Measurements from ENCODE around the gene ZNF660.

DNA sequence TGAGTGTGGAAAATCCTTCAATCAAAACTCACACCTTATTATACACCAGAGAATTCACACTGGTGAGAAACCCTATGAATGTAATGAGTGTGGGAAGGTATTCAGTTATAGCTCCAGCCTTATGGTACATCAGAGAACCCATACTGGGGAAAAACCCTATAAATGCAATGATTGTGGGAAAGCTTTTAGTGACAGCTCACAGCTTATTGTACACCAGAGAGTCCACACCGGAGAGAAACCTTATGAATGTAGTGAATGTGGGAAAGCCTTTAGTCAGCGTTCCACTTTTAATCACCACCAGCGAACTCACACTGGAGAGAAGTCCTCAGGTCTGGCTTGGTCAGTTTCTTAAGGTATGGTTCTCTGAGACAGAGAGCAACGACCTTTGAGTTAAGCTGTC lies 13.7 kb upstream of the ZNF660 start:
- TF ChIP-seq POLR2A (IDR thresholded peaks at IDR 0.05) = no peak
- TF ChIP-seq, protein P1, sequence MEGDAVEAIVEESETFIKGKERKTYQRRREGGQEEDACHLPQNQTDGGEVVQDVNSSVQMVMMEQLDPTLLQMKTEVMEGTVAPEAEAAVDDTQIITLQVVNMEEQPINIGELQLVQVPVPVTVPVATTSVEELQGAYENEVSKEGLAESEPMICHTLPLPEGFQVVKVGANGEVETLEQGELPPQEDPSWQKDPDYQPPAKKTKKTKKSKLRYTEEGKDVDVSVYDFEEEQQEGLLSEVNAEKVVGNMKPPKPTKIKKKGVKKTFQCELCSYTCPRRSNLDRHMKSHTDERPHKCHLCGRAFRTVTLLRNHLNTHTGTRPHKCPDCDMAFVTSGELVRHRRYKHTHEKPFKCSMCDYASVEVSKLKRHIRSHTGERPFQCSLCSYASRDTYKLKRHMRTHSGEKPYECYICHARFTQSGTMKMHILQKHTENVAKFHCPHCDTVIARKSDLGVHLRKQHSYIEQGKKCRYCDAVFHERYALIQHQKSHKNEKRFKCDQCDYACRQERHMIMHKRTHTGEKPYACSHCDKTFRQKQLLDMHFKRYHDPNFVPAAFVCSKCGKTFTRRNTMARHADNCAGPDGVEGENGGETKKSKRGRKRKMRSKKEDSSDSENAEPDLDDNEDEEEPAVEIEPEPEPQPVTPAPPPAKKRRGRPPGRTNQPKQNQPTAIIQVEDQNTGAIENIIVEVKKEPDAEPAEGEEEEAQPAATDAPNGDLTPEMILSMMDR (IDR thresholded peaks at IDR 0.05) = no peak
- no peak for TF ChIP-seq POLR2AphosphoS5 (IDR thresholded peaks at IDR 0.05)

All from breast epithelium (tissue), 3 donors.